ENCODE measurements around the gene DMRTC2.

DMRTC2 gene

DNA sequence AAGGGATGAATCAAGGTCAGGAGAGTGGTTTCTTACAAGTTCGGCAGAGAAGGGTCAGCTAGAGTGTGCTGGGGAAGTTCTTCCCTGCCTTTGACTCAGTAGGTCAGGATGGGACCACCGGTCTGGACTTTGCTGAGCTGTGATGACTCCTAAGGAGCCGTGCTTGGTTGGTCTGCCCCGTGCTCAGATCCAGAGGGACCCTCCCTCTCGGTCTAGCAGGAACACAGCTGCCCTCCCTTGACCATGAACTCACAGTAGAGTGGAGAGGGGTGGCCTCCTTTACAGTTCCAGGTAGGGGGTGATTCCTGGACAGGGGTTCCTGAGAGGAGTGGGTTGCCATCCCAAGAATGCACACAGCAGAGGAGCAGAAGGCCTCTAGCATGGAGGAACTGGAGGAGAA is 19.5 kb downstream of the DMRTC2 start:
- Histone ChIP-seq H3K18ac (ENCODE audit: low read depth in 1 of 2, low read length in 2 of 2) (no peak overlapping the region), H3K27me3 (ENCODE audit: control insufficient read depth in 1 of 2, insufficient read depth in 1 of 2, low read length in 2 of 2) (no peaks in the 10 kb centered on the region), H3K23ac (ENCODE audit: low read length in 2 of 2) (no peak overlapping the region), H4K8ac (ENCODE audit: low read length) (no peak overlapping the region), H3K36me3 (ENCODE audit: control insufficient read depth in 1 of 2, insufficient read depth in 2 of 2, low read depth in 1 of 2, low read length in 2 of 2) (peaks cover 79 to 80% of the 10 kb centered on the region in 2 experiments), H2AFZ (ENCODE audit: low read depth, low read length) (no peak overlapping the region), H4K91ac (ENCODE audit: low read length) (no peak overlapping the region), H3K4ac (ENCODE audit: low read depth in 1 of 2, low read length in 2 of 2) (no peak overlapping the region), H3K4me1 (ENCODE audit: control insufficient read depth, insufficient read depth, low read depth, low read length) (peaks cover 39% of the 10 kb centered on the region), H2BK15ac (ENCODE audit: low read depth, poor library complexity, severe bottlenecking) (no peak overlapping the region), H2BK120ac (ENCODE audit: low read depth, low read length) (no peak overlapping the region), H3K4me3 (ENCODE audit: insufficient read depth in 1 of 2, low read depth in 1 of 2, low read length in 2 of 2) (no peak overlapping the region), H3K27ac (ENCODE audit: low read length, poor library complexity, severe bottlenecking) (no peak overlapping the region), H2AK5ac (ENCODE audit: low read length, severe bottlenecking) (no peak overlapping the region), H2BK12ac (ENCODE audit: low read length in 2 of 2) (no peak overlapping the region), H2BK5ac (ENCODE audit: low read depth, low read length, poor library complexity, severe bottlenecking) (no peak overlapping the region), H3K9me3 (ENCODE audit: control insufficient read depth, low read length) (no peaks in the 10 kb centered on the region), H3K4me2 (ENCODE audit: low read length, poor library complexity, severe bottlenecking) (no peak overlapping the region), H3K9ac (ENCODE audit: low read length) (peak overlapping the region; percentile 59), H3K14ac (ENCODE audit: low read length in 2 of 2) (no peak overlapping the region), H3K79me1 (replicated peaks; ENCODE audit: low read length, poor library complexity, severe bottlenecking) (no peaks in the 10 kb centered on the region)
- DNase-seq = no peak
- WGBS = 93% methylated on average over 5 of the region's 5 CpGs

GRCh38 chr19:41866284-41866683 is 21.4 kb downstream of the DMRTC2 start:
- no peak overlapping the region for H3K27ac ChIP-seq (ENCODE audit: low read length, poor library complexity, severe bottlenecking)
- no peak overlapping the region for H2BK15ac ChIP-seq (ENCODE audit: low read depth, poor library complexity, severe bottlenecking)
- H2AFZ ChIP-seq (ENCODE audit: low read depth, low read length) = no peak overlapping the region
- no peak overlapping the region for H3K4me3 ChIP-seq (ENCODE audit: insufficient read depth in 1 of 2, low read depth in 1 of 2, low read length in 2 of 2)
- H3K18ac ChIP-seq (ENCODE audit: low read depth in 1 of 2, low read length in 2 of 2) = no peak overlapping the region
- peaks cover 6% of the 10 kb centered on the region for H3K79me1 ChIP-seq (replicated peaks; ENCODE audit: low read length, poor library complexity, severe bottlenecking)
- no peaks in the 10 kb centered on the region for H3K9me3 ChIP-seq (ENCODE audit: control insufficient read depth, low read length)
- H2BK120ac ChIP-seq (ENCODE audit: low read depth, low read length) = no peak overlapping the region
- DNase-seq = no peak
- no peak overlapping the region for H4K91ac ChIP-seq (ENCODE audit: low read length)
- no peak overlapping the region for H3K4ac ChIP-seq (ENCODE audit: low read depth in 1 of 2, low read length in 2 of 2)
- H3K9ac ChIP-seq (ENCODE audit: low read length) = peak overlapping the region; percentile 60
- no peaks in the 10 kb centered on the region for H3K27me3 ChIP-seq (ENCODE audit: control insufficient read depth in 1 of 2, insufficient read depth in 1 of 2, low read length in 2 of 2)
- no peak overlapping the region for H3K14ac ChIP-seq (ENCODE audit: low read length in 2 of 2)
- WGBS = 93% methylated on average over 2 of the region's 3 CpGs
- H3K4me1 ChIP-seq (ENCODE audit: control insufficient read depth, insufficient read depth, low read depth, low read length) = peaks cover 45% of the 10 kb centered on the region
- no peak overlapping the region for H2AK5ac ChIP-seq (ENCODE audit: low read length, severe bottlenecking)
- H4K8ac ChIP-seq (ENCODE audit: low read length) = no peak overlapping the region
- H2BK5ac ChIP-seq (ENCODE audit: low read depth, low read length, poor library complexity, severe bottlenecking) = no peak overlapping the region
- H2BK12ac ChIP-seq (ENCODE audit: low read length in 2 of 2) = no peak overlapping the region
- no peak overlapping the region for H3K4me2 ChIP-seq (ENCODE audit: low read length, poor library complexity, severe bottlenecking)
- H3K36me3 ChIP-seq (ENCODE audit: control insufficient read depth in 1 of 2, insufficient read depth in 2 of 2, low read depth in 1 of 2, low read length in 2 of 2) = peaks cover 92% of the 10 kb centered on the region in 2 experiments
- H3K23ac ChIP-seq (ENCODE audit: low read length in 2 of 2) = no peak overlapping the region

DNA sequence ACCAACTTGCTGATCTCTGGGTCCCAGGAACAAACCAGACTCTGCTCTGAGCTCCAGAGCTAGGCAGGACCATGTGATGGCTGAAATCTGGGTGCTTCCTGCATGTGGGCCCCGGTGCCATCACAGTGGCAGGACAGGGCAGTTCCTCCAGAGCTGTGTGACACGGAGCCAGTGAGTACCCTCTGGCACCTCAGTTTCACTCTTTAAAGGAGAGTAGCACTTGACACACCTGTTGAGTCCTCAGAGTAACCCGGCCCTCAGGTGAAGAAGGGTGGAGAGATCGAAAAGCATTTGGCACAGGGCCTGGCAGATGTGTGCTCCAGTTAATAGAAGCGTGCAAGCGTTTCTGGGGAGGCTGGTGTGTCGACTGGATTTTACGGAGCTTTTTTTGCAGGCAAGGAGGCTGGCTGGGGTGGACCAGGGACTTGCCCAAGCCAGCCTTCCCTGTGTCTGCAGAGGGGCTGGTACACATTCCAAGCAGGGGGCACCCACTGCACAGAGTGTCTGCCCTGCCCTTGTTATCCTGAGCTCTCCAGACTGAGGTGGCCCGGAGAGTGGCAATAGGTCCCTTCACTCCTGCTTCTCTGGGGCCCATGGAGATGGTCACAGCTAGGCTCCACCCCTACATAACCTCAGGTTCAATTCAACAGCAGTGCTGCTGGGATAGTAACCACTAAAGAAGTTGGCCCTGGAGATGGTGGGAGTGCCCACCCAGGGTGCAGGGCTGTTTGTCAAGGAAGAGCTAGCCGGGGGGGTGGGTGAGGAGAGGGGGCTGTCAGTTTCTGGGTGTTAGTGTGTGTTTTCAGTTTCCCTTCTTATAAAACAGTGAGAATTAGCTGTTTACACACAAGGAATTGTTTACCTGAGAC is 23.5 kb downstream of the DMRTC2 start:
- Histone ChIP-seq H3K14ac (ENCODE audit: low read length in 2 of 2) (no peak overlapping the region), H4K91ac (ENCODE audit: low read length) (no peak overlapping the region), H3K27me3 (ENCODE audit: control insufficient read depth in 1 of 2, insufficient read depth in 1 of 2, low read length in 2 of 2) (no peaks in the 10 kb centered on the region), H3K9ac (ENCODE audit: low read length) (peak overlapping the region; percentile 32), H3K9me3 (ENCODE audit: control insufficient read depth, low read length) (no peaks in the 10 kb centered on the region), H2BK15ac (ENCODE audit: low read depth, poor library complexity, severe bottlenecking) (no peak overlapping the region), H3K18ac (ENCODE audit: low read depth in 1 of 2, low read length in 2 of 2) (no peak overlapping the region), H2BK5ac (ENCODE audit: low read depth, low read length, poor library complexity, severe bottlenecking) (no peak overlapping the region), H3K79me1 (replicated peaks; ENCODE audit: low read length, poor library complexity, severe bottlenecking) (peaks cover 6% of the 10 kb centered on the region), H2AK5ac (ENCODE audit: low read length, severe bottlenecking) (no peak overlapping the region), H3K36me3 (ENCODE audit: control insufficient read depth in 1 of 2, insufficient read depth in 2 of 2, low read depth in 1 of 2, low read length in 2 of 2) (peaks cover 90 to 93% of the 10 kb centered on the region in 2 experiments), H2AFZ (ENCODE audit: low read depth, low read length) (no peak overlapping the region), H3K4me2 (ENCODE audit: low read length, poor library complexity, severe bottlenecking) (no peak overlapping the region), H3K4me3 (ENCODE audit: insufficient read depth in 1 of 2, low read depth in 1 of 2, low read length in 2 of 2) (no peak overlapping the region), H2BK12ac (ENCODE audit: low read length in 2 of 2) (no peak overlapping the region), H3K23ac (ENCODE audit: low read length in 2 of 2) (no peak overlapping the region), H4K8ac (ENCODE audit: low read length) (no peak overlapping the region), H3K4ac (ENCODE audit: low read depth in 1 of 2, low read length in 2 of 2) (no peak overlapping the region), H3K27ac (ENCODE audit: low read length, poor library complexity, severe bottlenecking) (no peak overlapping the region), H2BK120ac (ENCODE audit: low read depth, low read length) (no peak overlapping the region), H3K4me1 (ENCODE audit: control insufficient read depth, insufficient read depth, low read depth, low read length) (peaks cover 32% of the 10 kb centered on the region)
- WGBS = 98% methylated on average over 9 of the region's 10 CpGs
- no peak for DNase-seq

DNA sequence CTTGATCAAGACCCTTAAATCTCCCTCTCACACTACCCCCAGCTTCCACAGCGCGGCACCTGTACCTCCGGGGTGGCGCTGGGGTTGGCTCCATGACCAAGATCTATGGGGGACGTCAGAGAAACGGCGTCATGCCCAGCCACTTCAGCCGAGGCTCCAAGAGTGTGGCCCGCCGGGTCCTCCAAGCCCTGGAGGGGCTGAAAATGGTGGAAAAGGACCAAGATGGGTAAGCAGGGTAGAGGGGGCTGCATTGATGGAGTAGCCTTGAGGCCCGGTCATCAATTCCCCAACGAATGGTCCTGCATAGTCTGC is 24.1 kb downstream of the DMRTC2 start:
- H3K9me3 ChIP-seq (ENCODE audit: control insufficient read depth, low read length) = no peaks in the 10 kb centered on the region
- peaks cover 84 to 88% of the 10 kb centered on the region in 2 experiments for H3K36me3 ChIP-seq (ENCODE audit: control insufficient read depth in 1 of 2, insufficient read depth in 2 of 2, low read depth in 1 of 2, low read length in 2 of 2)
- WGBS = 94% methylated on average over 12 of the region's 12 CpGs
- peaks cover 29% of the 10 kb centered on the region for H3K4me1 ChIP-seq (ENCODE audit: control insufficient read depth, insufficient read depth, low read depth, low read length)
- H4K91ac ChIP-seq (ENCODE audit: low read length) = no peak overlapping the region
- H2AK5ac ChIP-seq (ENCODE audit: low read length, severe bottlenecking) = no peak overlapping the region
- no peak overlapping the region for H2BK5ac ChIP-seq (ENCODE audit: low read depth, low read length, poor library complexity, severe bottlenecking)
- H2BK15ac ChIP-seq (ENCODE audit: low read depth, poor library complexity, severe bottlenecking) = no peak overlapping the region
- no peak overlapping the region for H2BK12ac ChIP-seq (ENCODE audit: low read length in 2 of 2)
- no peak overlapping the region for H3K14ac ChIP-seq (ENCODE audit: low read length in 2 of 2)
- no peak overlapping the region for H3K4me3 ChIP-seq (ENCODE audit: insufficient read depth in 1 of 2, low read depth in 1 of 2, low read length in 2 of 2)
- no peak overlapping the region for H4K8ac ChIP-seq (ENCODE audit: low read length)
- no peaks in the 10 kb centered on the region for H3K27me3 ChIP-seq (ENCODE audit: control insufficient read depth in 1 of 2, insufficient read depth in 1 of 2, low read length in 2 of 2)
- H3K4me2 ChIP-seq (ENCODE audit: low read length, poor library complexity, severe bottlenecking) = no peak overlapping the region
- H3K18ac ChIP-seq (ENCODE audit: low read depth in 1 of 2, low read length in 2 of 2) = no peak overlapping the region
- no peak overlapping the region for H3K23ac ChIP-seq (ENCODE audit: low read length in 2 of 2)
- H3K4ac ChIP-seq (ENCODE audit: low read depth in 1 of 2, low read length in 2 of 2) = no peak overlapping the region
- no peak for DNase-seq
- no peak overlapping the region for H2BK120ac ChIP-seq (ENCODE audit: low read depth, low read length)
- H3K9ac ChIP-seq (ENCODE audit: low read length) = peak overlapping the region; percentile 32
- peaks cover 6% of the 10 kb centered on the region for H3K79me1 ChIP-seq (replicated peaks; ENCODE audit: low read length, poor library complexity, severe bottlenecking)
- no peak overlapping the region for H3K27ac ChIP-seq (ENCODE audit: low read length, poor library complexity, severe bottlenecking)
- no peak overlapping the region for H2AFZ ChIP-seq (ENCODE audit: low read depth, low read length)
